Activated T-cell treated with anti-CD3 and anti-CD28 coated beads for 24 hours (primary cell): ENCODE data around the gene KCND3.

Experiments used
- DNase-seq: peaks from one replicate; pipeline ENCODE4 v3.0.0-alpha.2; 2020; ENCODE audit warnings: low read depth

KCND3 gene

DNA sequence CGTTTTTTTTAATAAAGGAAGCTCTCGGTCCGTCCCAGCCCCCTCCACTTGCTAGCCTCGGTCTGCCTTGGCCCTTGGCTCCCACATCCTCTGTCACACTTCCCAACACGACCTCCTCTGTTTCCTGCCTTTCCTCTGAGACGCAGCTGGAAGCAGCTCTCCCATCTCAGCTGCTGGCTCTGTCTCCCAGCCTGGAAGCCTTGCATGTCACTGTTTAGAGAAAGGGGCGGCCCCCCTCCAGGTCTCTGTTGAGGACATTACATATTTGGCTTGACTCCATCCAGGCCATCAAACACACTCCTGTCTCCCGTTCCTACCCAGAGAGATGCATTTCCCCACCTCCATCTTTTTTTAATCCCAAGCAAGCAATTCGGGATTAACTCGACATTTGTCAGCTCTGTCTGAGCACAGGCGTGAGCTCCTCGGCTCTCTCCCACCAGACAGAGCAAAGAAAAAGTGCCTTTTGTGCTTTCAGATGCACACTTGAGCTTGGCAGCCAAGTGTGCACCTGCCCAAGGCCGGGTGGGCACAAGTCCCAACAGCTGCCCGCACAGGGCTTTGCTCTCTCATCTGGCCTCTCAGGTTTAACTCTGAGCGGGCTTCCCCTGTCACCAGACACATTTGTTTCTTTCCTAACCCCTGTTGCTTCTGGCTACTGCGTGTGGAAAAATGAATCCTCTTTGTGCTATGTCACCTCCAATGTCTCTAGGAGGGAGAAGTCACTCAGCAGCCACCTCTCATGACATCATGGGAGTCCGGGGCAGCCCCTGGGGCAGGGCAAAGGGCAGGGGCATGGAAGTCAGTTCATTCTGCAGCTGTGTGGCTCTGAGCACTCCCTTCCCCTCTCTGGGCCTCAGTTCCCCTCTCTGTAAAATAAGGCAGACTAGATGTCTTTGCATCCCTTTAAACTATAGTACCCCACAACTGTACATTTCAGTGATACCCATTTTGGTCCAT, 108.3 kb downstream of the KCND3 start:
- DNase-seq, result no peak

DNA sequence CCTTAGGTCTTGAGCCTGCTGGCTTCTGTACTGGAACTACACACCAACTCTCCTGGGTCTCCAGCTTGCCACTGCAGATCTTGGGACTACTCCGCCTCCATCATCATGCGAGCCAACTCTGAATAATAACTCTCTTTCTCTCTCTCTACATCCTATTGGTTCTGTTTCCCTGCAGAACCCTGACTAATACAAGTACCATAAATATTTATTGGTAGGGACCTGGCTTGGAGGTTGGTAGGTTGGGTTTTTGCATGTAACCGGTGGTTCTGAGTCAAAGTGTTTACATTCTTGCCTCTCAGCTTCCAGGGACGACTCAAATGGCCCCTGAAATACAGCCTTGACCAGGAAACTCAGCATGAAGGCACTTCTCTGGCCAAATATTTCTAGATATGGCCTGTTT, 110.4 kb downstream of the KCND3 start:
- DNase-seq, result no peak

DNA sequence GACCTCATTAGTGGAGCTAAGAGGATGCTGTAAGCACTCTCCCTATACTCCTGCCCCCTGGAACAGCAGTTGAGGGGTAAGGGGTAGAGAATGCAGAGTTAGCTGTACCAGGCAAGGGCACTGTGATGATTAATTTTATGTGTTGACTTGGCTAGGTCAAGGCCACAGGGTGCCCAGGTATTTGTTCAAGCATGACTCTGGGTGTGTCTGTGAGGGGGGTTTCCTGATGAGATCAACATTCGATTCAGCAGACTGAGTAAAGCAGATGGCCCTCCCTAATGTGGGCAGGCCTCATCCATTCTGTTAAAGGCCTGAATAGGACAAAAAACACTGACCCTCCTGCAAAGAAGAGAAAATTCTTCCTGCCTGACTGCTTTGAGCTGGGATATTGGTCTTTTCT, 110.8 kb downstream of the KCND3 start:
- no peak for DNase-seq

DNA sequence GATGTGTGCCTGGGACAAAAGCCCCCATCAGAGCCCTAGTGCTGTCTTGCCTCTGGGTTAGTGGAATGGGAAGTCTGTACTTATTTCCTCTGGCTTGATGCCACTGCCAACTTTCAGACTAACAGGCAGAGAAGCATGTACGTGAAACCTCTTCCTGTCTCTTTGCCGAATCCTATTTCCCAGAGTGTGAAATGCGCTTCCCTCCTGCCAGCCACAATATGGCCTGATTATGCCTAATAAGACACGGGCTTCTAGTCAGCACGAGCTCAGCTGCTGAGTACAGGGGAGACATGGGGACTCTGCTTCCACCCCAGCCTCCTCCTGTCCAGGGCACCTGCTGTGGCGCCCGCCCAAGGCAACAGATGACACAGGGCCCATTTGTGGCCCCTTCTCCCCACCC, 111.4 kb downstream of the KCND3 start:
- no peak for DNase-seq

DNA sequence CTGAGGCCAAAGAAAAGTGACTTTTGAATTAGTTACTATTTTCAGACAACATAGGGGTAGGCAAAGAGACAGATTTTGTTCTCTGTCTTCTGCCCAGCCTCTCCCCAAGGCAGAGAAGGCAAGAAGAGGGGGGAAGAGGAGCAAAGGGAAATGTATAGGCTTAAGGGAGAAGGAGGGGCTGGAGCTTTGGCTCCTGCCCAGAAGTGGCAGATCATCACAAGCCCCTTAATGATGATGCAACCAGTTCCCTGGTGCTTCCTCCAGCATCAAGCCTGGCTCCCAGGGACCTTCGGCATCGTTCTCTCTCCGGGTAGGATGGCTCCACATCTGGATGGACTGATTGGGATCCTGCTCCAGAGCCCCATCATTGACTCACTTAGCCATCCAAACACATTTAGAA, 112.8 kb downstream of the KCND3 start:
- DNase-seq, result no peak

DNA sequence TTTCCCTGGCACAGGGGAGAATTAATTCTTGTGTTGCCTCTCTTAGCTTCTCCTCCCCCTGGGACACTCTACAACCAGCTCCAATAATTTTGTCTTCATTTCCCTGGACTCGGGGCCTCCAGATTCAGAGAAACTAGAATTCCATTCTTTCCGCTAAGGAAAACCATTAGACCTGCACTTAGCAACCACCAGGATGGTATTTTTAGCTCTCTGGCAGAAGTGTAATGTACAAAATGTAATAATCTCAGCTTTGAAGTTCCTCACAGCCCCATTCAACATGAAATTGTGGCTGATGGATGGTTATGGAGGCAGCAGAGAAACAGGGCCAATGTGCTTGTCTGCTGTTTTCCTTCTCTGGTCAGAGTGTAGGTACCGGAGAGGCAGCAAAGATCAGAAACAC, 113.8 kb downstream of the KCND3 start:
- DNase-seq, result no peak

DNA sequence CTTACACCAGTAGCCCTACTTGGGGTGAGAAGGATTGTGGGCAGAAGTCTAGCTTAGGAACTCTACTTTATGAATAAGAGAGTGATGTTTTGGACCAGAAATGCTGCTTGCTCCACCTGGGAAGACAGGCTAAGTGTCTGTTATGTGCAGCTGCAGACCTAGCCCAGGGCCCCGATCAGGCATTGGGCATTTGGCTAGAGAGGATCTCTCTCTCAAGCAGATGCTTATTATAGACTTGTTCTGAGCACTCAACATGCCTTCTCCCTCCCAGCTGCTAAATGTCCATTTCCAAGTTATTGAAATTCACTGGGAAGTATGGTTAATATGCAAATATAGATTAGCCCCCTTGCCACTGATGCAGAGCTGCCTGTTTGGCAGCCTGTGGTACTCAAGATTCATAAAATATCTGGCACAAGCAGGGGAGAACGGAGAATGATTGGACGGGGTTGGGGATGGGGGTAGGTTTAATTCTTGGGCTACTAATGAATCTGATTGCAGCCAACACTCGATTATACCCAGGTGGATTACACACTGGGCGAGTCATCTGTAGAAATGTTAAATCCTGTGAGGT, 115.9 kb downstream of the KCND3 start:
- DNase-seq, result no peak

DNA sequence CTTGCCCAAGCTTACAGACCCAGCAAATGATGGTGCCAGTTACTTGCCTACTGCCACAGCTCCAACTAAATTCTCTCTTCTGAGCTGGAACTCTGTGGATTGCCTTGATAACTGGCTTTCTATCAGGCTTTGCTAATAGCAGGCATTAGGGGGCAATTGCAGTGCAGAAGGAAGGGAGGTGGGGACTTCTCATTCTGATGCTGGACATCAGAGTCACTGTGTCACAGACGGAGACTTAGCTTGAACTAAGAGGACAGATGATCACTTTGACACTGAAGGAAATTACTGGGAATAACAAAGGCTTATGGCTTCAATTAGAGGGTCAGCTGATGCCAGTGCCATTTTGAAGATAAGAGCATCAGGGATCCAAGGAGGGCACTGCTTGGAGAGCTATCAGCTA, 119.3 kb downstream of the KCND3 start:
- no peak for DNase-seq

DNA sequence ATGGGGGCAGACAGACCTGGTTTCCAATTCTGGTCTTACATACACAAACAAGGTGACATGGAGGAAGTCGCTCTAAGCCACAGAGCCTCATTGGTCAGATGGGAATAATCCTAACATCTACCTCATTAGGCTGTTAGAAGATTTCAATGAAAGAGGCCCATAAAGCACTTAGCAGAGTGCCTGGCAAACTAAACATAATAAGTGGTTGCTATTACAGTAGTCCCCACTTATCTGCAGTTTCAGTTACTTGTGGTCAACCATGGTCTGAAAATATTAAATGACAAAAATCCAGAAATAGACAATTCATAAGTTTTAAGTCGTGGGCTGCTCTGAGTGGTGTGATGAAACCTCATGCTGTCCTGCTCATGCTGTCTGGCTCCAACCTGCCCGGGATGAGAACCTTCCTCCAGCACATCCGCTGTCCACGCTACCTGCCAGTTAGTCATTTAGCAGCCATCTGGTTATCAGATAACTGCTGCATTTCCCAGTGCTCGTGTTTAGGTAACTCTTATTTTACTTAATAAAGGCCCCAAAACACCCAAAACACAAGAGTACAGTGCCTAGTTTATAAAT, 121.5 kb downstream of the KCND3 start:
- DNase-seq, result no peak

DNA sequence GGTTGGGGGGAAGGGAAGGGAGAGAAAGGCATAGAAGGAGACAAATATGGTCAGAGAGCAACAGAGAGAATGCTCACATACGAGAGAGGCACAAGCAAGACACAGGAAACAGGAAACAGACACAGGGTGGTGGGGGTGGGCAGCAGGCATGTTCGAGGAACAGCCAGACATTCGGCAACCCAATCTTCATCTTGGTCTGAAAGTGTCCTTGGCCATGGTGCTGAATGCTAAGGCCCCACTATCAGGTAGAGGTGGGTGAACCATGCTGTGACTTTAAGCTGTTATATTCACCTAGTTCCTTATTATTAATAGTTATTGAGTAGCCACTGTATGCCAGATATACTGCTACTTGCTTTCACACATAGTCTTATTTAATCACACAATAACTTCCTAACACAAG, 124.6 kb downstream of the KCND3 start:
- DNase-seq, result no peak

DNA sequence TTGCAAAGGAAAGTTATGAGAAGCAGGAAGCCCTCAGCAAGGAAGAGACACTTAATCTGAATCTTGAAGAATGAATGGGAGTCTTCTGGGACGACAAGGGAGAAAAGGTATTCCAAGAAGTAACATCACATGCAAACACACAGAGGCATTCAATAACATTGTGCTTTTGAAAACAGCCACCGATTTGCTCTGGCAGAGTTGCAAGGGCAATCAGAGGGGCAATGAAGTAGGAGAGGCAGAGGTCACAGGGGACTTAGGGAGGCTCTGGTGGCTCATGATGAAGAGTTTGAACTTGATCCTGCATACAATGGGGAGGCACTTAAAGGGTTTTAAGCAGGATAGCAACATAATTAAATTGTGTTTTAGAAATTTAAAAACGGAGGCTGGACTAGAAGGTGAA, 126.1 kb downstream of the KCND3 start:
- no peak for DNase-seq

DNA sequence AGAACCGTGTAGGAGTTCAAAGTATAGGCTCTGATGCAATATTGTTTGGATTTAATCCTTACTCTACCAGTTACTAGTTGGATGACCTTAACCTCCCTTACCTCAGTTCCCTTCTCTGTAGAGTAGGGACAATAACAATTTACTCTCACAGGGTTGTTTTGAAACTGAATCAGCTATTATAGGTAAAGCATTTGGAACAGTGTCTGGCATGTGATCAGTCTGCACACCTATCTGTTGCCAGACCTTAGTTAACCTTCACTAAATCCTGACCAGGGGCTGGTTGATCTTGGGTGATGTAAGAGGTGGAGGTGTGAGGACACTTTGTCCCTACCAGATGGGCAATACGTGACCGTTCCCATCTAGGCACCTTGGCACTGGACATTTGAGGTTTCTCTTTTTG, 126.9 kb downstream of the KCND3 start:
- no peak for DNase-seq

DNA sequence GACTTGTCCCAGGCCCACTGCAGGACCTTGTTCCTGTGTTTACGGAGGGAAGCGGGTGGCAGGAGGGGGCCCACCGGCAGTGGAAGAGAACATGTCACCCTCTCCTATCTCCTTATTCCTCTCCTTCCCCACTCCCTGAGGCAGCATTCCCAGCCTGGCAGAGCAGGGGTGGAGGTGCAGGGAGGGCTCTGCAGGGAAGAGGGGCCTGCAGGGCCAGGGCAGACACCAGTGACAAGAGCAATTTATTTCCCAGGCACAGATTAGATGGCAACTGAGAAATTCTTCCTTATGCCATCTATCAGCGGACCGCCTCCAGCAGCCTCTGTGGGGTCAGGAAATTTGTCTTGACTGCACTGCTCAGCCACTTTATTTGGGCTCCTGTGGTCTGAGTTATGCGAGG, 127.9 kb downstream of the KCND3 start:
- DNase-seq, result no peak

DNA sequence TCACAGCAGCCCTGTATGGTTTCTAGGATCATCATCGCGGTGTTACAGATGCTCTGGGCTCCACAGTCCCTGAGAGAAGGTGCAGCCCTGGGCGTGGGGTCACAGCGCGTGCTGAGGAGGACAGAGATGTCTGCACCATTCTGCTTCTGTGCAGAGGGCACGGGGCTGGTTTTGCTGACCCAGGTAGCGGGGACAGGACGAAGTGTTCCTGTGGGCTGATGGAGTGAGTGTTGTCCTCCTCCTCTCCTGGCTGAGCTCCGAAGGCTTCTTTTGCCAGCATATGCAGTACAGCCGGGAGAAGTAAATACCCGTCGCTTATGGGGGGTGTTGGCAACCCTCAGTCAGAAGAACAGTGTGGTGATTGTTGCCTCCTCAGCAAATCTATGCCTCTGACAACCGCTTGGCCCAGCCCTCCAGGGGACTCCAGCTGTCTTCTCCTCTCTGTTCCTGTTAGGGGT, 132.2 kb downstream of the KCND3 start:
- DNase-seq, result no peak

DNA sequence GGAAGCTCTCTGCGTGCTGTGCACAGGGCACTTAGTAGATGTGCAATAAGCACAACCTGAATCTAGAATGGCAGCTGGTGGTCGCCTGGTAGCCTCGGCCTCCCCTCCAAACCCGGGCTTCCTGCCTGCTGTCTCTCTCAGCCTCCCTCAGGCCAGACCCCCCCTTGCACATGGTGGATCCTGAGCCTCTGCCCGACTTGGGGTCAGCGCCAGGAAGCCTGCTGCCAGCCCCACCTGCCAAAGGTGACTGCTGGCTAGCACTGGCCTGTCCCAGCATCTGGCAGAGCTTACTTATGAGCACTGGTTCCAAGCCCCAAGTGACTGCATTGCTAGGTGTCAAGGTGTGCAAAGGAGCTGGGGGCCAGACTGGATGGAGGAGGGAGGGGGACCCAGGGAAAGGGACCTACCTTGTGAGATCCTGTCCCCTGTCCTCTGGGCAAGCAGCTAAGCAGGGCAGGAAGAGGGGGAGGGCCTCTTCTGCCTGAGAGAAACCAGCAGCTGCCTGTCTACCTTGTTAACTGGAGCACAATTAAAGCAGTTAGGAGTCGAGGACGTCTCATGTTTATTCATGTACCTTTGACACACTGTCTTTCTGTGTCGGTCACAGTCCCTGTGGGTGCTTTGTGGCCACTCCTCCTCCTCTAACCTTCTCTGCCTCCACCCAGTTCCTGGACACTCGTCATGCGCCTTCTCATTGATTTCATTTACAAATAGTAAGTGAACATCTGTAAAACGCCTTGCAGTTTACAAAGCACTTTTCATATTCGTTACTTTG, 132.9 kb downstream of the KCND3 start:
- no peak for DNase-seq

DNA sequence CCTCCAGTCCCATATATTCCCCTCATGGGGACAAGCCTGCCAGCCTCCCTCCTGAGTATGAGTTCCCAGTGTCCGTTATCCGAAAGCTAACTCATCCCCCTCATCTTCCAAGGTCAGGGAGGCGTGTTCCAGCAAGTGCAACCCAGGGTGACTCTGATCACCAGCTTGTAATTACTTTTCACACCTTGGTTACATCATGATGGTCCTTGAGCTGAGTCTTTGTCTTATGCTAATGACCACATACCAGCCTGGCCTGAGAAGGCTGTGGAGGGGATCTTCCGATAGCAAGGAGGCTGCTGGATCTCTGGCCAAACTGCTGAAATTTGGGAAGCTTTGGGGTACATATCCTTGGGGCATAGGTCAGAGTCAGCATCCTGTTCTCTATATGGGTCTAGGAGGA, 134.2 kb downstream of the KCND3 start:
- DNase-seq, result no peak

DNA sequence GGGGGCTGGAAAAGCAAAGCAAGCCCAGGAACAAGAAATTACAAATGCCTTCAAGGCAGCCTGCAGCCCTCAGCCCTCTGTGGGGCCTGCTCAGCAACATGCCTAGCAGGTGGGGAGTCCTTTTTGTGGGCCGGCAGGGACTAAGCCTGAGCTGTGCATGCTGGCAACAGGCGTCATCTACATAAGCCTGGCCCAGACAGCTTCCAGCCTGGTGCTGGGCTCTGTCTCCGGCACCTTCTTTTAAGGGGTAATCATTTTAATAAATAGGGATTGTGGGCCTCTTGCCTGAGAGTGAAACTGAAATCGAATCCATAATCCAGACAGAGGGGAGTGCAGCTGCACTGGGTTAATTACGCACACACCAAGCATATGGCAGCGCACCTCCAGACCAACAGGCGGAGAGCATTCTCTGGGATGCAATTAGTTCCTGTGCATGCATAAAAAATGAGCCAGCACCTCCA, 137.2 kb downstream of the KCND3 start:
- DNase-seq, result no peak

DNA sequence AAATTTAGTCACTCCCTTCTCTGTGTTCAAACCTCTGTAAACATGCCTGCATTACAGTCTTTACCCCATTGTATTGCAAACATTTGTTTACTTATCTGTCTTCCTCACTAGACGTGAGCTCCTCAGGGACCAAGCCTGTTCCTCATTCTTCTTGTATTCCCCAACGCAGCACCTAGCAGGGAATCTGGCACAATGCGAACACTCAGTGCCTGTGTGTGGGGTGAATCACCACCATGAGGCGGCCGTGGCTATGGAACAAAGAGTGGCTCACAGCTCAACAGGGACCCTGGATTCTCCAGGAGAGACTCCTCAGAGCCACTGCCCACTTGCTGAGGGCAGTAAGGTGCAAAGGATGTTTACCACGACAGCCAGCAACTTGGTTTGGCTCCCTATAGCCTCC, 137.9 kb downstream of the KCND3 start:
- DNase-seq, result no peak

DNA sequence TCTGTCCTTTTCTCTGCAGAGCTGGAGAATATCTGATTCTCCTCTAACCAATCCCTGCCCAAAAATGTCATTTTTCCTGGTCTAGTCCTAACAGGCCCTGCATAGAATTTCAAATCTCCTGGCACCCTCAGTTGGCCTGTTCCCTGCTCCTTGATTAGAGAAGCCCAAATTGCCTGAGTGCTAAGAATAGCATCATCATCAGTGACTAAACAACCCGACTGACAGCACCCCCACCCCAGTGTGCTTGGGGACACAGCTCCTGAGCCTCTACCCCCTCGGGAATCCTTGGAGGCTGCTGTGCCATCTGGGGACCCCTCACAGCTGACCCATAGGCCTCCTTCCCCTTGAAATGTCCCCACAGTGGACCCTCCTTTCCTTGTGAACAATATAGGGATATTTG, 139.4 kb downstream of the KCND3 start:
- DNase-seq, result no peak

DNA sequence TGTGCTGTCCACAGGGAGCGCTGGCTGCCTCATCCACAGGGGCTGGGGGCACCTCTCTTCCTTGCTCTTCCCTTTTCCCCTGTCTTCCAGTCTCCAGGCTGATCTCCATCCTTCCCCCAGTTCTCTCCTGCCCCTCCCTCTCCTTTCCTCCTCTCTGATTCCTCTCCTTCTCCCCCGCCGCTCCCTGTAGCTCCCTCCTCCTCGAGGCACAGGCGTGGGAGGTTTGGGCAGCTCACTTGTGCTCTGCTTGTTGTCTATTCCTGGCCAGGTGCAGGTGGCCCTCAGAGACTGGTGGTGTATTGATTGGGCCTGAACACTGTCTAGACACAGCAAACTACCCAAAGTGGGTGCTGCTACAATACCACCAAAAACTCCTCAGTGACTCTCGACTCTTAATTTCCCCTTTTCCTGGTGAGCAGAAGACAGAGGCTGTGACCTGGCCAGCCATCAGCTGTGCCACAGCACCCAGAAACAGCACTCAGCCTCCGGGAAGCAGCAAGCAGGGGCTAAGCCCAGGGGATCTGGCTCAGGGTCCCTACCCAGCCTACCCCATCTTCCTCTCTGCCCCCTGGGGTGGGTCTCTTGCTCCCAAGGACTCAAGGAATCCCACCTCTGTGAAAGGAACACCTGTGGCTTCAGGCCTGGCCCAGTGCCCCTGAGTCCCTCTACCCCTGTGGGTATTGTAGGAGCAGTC, 140.5 kb downstream of the KCND3 start:
- no peak for DNase-seq

DNA sequence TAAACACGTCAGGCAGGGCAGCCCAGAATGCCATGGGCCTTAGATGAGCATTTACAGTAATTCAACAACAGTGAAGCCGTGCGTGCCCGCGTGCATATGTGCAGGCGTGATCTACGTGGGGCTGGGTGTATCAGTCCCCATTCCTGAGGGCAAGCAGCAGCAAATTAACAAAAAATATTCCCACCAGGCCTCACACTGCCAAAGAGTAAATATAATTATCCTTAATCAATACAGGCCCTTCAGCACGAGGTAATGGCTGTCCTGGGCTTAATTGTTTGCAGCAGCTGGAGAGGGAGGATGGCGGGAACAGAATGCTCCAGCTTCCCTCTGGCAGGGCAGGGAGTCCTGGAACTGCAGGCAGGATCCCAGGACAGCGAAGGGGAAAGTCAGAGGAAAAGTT, 142.0 kb downstream of the KCND3 start:
- no peak for DNase-seq

DNA sequence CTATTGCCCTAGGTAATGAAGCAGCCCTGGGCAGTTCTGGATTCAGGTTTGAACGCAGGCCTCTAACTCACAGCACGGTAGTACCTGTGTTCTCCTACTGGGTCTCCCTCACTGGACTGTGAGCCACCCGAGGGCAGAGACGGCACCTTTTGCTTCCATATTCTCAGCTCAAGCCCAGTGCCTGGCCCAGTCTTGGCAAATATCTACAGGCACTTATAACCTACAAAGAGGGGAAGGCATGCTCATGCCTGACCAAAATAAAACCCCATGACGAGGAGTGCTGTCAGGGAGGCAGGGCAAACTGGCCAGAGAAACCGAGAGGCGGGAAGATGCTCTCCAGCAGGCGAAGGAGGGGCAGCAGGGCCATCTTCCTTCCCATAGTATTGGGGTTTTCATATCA, 142.6 kb downstream of the KCND3 start:
- DNase-seq, result no peak
